Gastrocnemius medialis (tissue), 4 donors: ENCODE data around the gene GCLC.

Experiments used
- CTCF ChIP-seq, 5 experiments: fragments of 450-650 bp in 3 of 5; fragments of 200-600 bp in 2 of 5; sonication (generic) in 2 of 5; IDR thresholded peaks in 4 of 5; conservative IDR thresholded peaks in 1 of 5; 1 replicate in 4 of 5; 2 replicates in 1 of 5; pipeline ENCODE4 v1.5.1; 2016 to 2019; ENCODE audit warnings: antibody characterized with exemption in 5 of 5, mild to moderate bottlenecking in 3 of 5, moderate library complexity in 3 of 5
- POLR2A ChIP-seq, 2 donors: fragments of 450-650 bp; IDR thresholded peaks; one replicate each; pipeline ENCODE4 v1.6.1; 2017; ENCODE audit warnings: antibody characterized with exemption in 2 of 2, mild to moderate bottlenecking in 2 of 2, moderate library complexity in 2 of 2

GRCh38 chr6:53518862-53519261 is 26.0 kb downstream of the GCLC start:
- TF ChIP-seq POLR2A (IDR thresholded peaks at IDR 0.05) (no peak), CTCF (IDR thresholded peaks at IDR 0.05 in 4 of 5, conservative IDR thresholded peaks at IDR 0.05 in 1 of 5) (no peak)
